Choroid plexus epithelial cell (primary cell): ENCODE data around the gene BCAS3.

Source experiments
- DNase-seq: peaks from one replicate; pipeline ENCODE4 v3.0.0-alpha.2; 2010; ENCODE audit warnings: low read depth
- H3K4me3 ChIP-seq: 2 replicates; pipeline ENCODE4 v1.5.1; 2011; ENCODE audit warnings: low read depth, mild to moderate bottlenecking, control low read depth, low read length, moderate library complexity
- CTCF ChIP-seq: conservative IDR thresholded peaks from 2 replicates; pipeline ENCODE4 v1.5.1; 2011; ENCODE audit warnings: low read depth, mild to moderate bottlenecking, control low read depth, inconsistent platforms, low read length, moderate library complexity

BCAS3 gene

GRCh38 chr17:60743282-60743681 lies 65.6 kb downstream of the BCAS3 start:
- no peak overlapping the region for H3K4me3 ChIP-seq
- no peak for TF ChIP-seq CTCF
- no peak for DNase-seq

GRCh38 chr17:60743799-60744198 lies 66.1 kb downstream of the BCAS3 start:
- peak overlapping the region; percentile 23 for H3K4me3 ChIP-seq
- no peak for TF ChIP-seq CTCF
- DNase-seq, result peak; percentile 28

- TF ChIP-seq CTCF, result no peak
- no peak for DNase-seq
- no peak overlapping the region for H3K4me3 ChIP-seq
Measured at GRCh38 chr17:60744355-60744966, 66.8 kb downstream of the BCAS3 start.

- H3K4me3 ChIP-seq, result no peak overlapping the region
- DNase-seq, result peak; percentile 32
- TF ChIP-seq CTCF, result no peak
Measured at GRCh38 chr17:60745544-60745943, 67.9 kb downstream of the BCAS3 start.

GRCh38 chr17:60747069-60747808 lies 69.6 kb downstream of the BCAS3 start:
- H3K4me3 ChIP-seq, result no peak overlapping the region
- no peak for DNase-seq
- TF ChIP-seq CTCF, result no peak

- TF ChIP-seq CTCF, result no peak
- DNase-seq, result no peak
- no peak overlapping the region for H3K4me3 ChIP-seq
Measured at GRCh38 chr17:60748204-60748603, 70.6 kb downstream of the BCAS3 start.

- H3K4me3 ChIP-seq, result no peak overlapping the region
- no peak for DNase-seq
- TF ChIP-seq CTCF, result no peak
Measured at GRCh38 chr17:60749050-60749449, 71.4 kb downstream of the BCAS3 start.
